ENCODE data around the gene HPN. TPM values are rescaled to one million over a fixed set of nuclear protein-coding genes. Genes with fewer than 3 reads are reported as not detected.
A peak's percentile ranks its signal among the peaks of the same experiment; 100 is the strongest.
"Not testable (repeated sequence)": the region's sequence is repeated elsewhere in the genome, so short reads cannot be mapped to it uniquely, and the experiment has no call there.

Gene HPN
- total RNA-seq, 1 donor from 2014 or later, result 564 TPM

DNA sequence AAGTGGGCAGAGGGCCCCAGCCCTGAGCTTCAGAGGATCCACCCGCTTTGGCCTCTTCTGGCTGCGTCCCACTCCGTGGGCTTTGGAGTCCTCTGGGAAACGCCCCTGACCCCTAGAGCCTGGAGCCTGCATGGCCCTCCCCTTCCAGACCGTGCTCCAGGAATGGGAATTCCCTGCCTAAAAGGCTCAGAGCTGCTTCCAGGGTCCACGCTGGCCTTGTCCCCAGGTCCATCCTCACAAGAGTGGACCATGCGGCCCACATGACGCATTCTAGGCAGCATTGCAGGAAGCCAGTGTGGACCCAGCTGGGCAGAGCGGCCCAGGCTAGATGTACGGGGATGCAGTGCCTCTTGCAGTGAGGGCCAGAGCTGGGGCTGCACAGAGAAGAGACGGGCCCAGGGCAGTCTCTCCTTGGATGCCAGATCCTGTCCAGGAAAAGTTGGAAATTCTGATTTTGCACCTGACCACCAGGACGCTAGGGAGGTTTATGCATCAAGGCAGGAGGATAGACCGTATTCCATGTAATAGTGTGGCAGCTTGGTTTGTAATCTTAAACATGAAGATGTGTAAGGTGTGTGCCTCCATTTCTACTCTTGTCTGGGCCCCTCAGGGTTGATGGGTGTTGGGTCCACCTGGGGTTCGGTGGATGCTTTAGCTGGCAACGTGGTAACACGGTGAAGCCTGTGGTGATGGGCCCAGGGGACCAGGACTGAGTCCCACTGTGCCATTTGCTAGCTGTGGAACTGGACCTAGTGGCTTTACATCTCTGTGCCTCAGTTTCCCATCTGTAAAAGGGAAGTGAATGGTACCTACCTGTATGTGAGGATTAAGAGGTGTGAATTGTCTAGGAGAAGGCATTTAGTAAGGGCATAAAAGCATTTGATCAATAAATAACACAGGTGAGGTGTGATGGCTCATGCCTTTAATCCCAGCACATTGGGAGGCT lies 59.3 kb downstream of the HPN start:
- ATAC-seq, result no peak
- no peak for DNase-seq (ENCODE audit: low spot score)

DNA sequence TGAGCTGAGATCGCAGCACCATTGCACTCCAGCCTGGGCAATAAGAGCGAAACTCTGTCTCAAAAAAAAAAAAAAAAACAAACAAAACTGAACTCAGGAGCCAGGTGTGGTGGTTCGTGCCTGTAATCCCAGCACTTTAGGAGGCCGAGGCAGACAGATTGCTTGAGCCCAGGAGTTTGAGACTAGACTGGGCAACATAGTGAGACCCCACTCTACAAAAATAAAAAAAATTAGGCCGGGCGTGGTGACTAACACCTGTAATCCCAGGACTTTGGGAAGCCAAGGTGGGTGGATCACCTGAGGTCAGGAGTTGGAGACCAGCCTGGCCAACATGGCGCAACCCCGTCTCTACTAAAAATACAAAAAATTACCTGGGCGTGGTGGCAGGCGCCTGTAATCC lies 60.4 kb downstream of the HPN start:
- DNase-seq (ENCODE audit: low spot score); ATAC-seq: not testable (repeated sequence)

DNA sequence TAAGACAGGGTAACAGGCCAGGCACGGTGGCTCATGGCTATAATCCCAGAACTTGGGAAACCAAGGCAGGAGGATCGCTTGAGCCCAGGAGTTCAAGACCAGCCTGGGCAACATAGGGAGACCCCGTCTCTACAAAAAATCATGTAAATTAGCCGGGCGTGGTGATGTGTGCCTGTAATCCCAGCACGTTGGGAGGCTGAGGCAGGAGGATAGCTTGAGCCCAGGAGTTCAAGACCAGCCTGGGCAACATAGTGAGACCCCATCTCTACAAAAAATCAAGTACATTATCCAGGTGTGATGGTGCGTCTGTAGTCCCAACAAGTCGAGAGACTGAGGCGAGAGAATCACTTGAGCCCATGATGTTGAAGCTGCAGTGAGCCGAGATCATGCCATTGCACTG lies 62.1 kb downstream of the HPN start:
- not testable (repeated sequence) for ATAC-seq; DNase-seq (ENCODE audit: low spot score)

DNA sequence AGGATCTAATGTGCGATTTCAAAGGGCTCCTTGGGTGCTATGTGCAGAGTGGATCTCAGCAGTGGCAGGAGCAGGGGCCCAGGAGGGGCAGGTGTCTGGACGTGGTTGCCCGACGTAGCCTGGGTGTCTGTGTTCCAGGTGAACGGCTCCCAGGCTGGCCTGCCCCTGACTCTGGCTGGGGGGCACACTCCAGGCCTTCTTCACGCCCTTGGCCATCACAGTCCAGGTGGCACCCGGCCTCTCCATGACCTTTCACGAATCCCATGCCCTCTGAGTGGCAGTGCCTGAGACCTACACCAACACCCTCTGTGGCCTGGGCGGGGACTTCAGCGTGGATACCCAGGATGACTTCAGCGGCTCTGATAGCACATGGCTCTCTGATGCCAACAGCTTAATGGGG lies 62.8 kb downstream of the HPN start:
- ATAC-seq, result no peak
- DNase-seq (ENCODE audit: low spot score), result no peak

DNA sequence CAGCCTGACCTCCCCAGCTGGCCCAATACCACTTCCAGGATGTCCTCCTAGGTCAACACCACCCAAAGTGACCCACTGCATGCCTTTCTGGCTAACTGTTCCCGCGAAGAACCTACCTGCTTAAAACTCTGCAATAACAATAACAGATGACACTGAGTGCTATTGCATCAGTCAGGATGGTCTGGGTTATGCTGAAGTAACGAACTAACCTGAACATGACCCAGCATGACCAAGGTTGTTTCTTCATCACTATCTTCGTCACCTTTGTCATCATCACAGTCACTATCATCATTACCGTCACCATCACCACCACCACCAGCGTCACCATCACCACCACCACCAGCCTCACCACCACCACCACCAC lies 63.5 kb downstream of the HPN start:
- DNase-seq (ENCODE audit: low spot score) (no peak), ATAC-seq (no peak)

DNA sequence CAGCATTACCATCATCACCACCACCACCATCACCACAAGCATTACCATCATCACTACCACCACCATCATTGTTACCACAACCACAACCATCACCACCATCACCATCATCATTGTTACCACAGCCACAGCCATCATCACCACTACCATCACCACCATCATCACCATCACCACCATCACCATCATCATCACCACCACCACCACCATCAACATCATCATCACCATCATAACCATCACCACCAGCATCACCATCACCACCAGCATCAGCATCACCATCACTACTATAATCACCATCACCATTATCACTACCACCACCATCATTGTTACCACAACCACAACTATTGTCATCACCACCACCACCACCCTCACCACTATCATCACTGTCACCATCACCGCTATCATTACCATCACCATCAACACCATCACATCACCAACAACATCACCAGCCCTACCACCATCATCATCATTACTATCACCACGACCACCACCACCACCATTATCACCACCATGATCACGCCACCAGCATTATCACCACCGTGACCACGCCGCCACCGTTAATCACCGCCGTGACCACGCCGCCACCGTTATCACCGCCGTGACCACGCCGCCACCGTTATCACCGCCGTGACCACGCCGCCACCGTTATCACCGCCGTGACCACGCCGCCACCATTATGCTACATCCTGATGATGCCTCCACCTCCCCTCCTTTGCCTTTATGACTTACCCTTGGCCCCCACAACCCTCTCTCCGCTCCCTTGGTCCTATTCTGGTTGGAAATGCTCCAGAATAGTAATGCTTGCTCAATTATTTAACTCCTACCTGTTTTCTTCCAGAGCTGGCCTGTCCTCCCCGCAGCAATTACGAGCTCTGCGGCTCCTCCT lies 64.1 kb downstream of the HPN start:
- no peak for ATAC-seq
- DNase-seq (ENCODE audit: low spot score), result no peak

DNA sequence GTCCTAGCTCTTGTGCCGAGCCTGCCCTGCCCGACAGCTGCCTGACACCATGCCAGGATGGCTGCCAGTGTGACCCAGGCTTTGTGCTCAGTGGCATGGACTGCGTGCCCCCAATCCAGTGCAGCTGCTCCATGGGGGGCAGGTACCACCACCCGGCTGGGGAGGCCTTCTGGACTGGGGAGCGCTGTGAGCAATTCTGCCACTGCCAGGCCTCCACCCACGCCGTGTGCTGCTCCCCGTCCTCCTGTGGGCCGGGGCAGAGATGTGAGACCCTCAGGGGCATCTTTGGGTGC lies 64.7 kb downstream of the HPN start:
- DNase-seq (ENCODE audit: low spot score) (no peak), ATAC-seq (no peak)

DNA sequence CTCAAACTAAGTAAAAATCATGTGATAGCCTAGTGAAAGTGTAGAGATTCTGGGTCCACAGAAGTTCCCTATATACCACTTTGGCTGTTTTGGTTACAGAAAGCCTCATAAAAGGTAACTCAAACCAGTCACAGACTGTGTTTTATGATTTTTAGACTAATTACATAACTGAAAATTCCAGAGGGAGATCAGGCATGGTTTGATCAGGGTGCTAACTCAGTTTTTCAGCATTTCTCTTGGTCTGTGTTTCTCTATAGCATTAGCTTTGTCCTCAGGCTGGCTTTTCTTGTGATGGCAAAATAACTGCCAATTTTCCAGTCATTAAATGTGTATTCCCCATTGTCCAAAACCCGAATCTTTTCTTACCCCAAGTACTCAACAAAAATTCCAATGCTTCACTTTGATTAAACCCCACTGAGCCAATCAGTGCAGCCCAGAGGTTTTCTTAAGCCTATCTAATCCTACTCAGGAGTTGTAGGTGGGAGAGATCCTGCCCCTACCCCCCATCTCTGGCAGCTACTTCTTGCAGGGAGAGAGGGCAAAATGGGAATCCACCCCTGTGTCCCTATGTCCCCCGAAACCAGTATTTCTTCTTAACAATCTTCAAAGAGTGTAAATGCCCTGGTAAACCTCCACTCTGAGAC lies 65.5 kb downstream of the HPN start:
- ATAC-seq, result no peak
- DNase-seq (ENCODE audit: low spot score), result no peak

DNA sequence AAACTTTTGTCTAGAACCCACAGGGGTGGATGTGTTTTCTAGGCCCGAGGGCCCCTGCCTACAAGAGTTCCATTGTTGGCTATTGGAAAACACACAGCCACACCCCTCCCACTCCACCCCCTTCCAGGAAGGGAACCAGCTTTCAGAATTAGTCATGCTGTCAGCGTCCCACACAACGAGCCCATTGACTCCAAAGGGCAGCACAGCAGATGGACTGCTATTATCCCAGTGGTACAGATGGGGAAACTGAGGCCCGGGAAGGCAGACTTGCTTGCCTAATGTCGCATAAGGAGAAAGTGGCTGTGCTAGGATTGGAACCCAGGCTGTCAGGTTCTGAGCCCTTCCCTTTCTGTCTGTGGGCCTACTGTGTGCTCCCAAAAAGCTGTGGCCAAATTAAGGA lies 66.0 kb downstream of the HPN start:
- ATAC-seq, result no peak
- no peak for DNase-seq (ENCODE audit: low spot score)

DNA sequence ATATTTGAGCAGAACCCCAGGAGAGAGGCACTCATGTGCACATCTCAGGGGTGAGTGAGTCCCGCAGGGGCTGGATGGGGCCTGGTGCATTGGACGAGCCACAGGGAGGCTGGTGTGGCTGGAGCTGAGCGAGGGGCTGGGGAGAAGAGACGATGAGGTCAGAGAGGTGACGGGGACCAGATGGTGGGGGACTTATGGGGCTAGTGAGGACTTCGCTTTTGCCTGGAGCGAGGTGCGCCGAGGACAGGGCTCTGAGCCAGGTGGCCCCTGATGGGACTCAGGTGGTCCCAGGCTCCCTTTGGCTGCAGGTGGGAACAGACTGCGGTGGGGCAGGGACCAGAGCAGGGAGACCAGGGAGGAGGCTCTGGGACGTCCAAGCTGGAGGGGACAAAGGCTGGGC lies 67.2 kb downstream of the HPN start:
- no peak for DNase-seq (ENCODE audit: low spot score)

DNA sequence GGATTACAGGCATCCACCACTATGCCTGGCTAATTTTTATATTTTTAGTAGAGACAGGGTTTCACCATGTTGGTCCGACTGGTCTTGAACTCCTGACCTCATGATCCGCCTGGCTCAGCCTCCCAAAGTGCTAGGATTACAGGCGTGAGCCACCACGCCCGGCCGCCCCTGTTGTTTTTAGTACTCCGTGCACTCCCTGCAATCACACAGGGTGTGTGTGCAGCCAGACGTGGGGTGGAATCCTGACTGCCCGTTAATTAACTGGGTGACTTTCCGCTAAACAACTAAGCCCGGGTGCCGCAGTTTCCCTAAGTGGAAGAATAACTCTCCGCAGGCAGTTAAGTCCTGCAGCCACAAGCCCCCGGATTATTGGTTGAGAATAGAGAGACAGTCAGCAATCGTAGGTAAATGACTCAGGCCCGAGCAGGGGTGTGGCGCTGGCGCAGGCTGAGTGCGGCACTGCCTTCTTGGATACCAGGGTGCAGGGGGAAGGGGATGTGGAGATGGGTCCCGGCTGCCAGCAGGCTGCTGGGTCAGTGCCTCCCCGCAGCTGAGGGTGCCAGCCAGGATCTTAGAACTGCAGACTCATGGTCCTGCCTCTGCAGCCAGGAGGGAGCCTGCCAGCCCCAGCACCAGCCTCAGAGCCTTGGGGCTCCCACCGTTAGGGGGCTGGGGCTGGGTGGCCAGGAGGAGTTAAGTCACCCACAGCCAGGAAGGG lies 68.0 kb downstream of the HPN start:
- DNase-seq (ENCODE audit: low spot score) (no peak), ATAC-seq (no peak)

More for the DNA sequence above, 67.2 kb downstream of the HPN start:
- ATAC-seq, result no peak

DNA sequence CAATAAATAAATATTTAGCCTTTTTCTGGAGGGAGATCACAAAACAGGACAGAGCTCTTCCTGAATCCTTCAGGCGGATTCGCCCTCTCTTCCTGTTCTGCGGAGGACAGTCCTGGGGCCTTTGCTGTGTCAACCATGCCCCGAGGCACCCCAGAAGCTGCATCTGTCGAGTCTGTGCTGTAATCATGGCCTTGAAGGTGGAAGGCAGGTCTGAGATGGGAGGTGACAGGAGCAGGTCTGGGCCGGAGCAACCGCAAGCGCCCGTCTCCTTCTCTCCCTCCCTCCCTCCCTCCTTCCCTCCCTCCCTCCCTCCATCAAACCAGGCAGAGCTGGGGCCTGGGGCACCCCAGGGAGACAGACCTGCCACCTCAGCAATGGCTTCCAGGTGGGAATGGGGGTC lies 69.5 kb downstream of the HPN start:
- ATAC-seq, result no peak

DNA sequence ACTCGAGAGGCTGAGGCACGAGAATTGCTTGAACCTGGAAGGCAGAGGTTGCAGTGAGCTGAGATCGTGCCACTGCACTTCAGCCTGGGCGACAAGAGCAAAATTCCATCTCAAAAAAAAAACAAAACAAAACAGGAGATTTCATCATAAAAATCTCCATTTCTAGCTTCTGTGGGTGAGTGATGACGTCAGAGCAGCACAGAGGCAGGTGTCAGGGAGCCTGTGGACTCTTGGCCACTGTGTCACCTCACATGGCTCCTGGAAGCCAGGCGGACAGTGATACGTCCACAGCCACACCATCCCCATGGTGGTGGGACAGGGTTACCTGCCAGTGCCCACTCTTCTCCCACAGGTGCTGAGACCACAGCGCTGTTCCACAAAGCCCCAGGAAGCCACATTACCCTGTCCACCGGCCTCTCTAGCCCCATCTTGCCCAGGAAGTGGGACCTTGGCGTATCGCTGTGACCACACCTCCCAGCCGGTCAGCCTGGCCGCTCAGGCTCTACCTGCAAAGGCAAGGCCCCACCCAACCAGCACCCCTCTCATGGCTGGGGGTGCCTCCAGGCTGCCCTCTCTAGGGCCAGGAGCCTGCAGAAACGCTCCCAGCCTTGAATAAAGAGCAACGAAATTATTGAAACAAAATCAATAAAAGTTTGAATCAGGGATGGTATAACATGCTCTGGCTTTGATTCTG lies 71.6 kb downstream of the HPN start:
- ATAC-seq (no peak), DNase-seq (ENCODE audit: low spot score) (no peak)

More for the DNA sequence above, 69.5 kb downstream of the HPN start:
- no peak for DNase-seq (ENCODE audit: low spot score)

DNA sequence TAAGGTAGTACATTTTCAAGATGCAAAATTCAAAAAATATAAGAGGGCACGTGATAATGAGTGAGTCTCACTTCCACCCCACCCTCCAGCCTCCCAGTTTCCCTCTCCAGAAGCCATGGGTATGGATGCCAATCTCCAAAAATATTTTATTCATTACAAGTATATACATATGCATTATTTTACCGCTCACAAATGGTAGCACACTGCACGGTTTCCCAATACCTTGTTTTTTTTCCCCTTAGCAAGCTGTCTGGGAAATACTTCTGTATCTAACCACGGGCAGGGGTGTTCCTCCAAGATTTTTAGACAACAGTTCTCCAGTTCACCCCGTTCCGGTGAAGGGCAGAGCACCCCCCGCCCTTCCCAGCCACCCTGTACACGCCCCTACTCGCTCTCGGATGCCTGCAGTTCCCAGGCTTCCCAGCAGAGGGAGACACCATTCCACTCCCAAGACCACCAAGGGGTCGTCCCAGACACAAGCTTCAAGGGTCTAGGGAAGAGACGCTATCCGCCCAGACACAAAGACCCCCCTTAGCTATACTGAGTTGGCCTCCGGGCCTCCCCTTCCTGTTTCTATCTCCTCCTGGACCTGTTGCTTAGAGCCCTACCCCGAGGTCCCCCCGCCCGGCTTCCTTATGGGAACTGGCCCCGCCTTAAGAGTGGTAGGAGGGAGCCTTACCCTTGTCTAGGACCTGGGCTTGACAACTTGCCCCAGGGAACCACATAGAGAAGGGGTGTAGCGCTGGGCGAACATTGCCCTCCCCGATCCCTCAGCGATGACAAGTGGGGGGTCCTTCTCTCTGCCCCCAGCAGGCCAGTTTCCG lies 73.0 kb downstream of the HPN start:
- no peak for DNase-seq (ENCODE audit: low spot score)
- peak; percentile 84 for ATAC-seq

DNA sequence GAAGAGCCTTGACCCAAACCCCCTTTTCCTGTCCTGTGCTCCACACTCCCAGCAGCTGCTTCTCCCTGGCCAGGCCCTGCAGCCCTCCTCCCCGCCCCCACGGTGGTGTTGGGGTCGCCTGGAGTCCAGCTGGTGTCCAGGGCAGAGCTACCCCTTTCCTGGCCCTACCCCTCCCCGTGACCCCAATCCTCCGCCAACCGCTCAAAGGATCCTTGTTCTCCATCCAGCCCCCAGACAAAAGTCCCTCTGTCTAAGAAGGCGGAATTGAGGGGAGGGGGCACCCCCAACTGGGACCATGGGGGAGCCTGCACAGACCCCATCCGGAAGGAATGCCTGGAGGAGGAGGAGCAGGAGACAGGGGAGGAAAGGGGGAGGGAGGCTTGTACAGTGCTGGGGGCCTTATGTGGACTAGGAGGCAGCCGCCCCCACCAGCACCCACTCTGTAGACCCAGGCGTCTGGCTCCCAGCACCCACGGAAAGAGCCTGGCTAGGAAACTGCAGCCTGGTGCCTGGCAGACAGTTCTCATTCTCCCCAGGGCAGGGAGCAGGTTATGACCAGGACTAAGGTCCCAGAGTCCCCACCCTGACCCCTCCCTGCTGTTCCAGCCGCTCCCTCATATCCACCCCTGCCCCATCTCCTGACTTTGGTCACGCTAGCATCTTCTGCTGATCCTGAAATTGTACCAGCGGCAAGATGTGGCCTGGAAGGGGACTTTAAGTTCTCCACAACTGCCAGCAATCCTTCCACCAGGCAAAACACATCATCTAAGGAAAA lies 73.8 kb downstream of the HPN start, which contains the start of gene FXYD3:
Gene FXYD3 (plus strand): TSS at position 647 of the 775 bp plus-strand sequence. CDS start 3,554 bp downstream, outside the sequence.
- DNase-seq (ENCODE audit: low spot score), result no peak
- no peak for ATAC-seq
